HEK293 (cell line): ENCODE data around the gene SVIL.
"Not testable (repeated sequence)": the region's sequence is repeated elsewhere in the genome, so short reads cannot be mapped to it uniquely, and the experiment has no call there.

Experiments used
- ZNF560 ChIP-seq: fragments of 450-650 bp; formaldehyde crosslinking; IDR thresholded peaks from 2 replicates; pipeline ENCODE4 v1.5.1; 2017; ENCODE audit warnings: missing biosample characterization, missing genetic modification characterization, borderline replicate concordance
- TF ChIP-seq, protein P1 (sequence below): fragments of 450-650 bp; formaldehyde crosslinking; IDR thresholded peaks from 2 replicates; pipeline ENCODE4 v1.5.1; 2016; ENCODE audit warnings: missing biosample characterization, missing genetic modification characterization

DNA sequence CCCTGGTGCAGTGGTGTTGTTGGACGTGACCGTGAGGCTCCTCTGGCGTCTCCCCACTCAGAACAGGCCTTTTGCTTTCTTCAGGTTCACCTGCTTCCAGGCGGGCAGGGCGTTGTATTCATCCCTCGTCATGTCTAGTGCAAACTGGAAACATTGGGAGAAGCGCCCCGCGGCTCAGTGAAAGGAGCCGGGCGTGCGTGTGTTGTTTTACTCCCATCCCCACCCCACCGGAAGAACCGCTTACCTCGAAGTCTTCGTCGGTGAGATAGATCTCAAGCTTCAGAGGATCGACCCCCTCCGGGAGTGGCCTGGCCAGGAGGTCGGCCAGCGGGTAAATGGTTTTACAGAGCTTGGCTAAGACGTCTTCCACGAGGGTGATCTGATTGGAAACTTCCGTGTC is 176.6 kb downstream of the SVIL start:
- TF ChIP-seq ZNF560 (tag by site-specific recombination): not testable (repeated sequence)
- TF ChIP-seq, protein P1, sequence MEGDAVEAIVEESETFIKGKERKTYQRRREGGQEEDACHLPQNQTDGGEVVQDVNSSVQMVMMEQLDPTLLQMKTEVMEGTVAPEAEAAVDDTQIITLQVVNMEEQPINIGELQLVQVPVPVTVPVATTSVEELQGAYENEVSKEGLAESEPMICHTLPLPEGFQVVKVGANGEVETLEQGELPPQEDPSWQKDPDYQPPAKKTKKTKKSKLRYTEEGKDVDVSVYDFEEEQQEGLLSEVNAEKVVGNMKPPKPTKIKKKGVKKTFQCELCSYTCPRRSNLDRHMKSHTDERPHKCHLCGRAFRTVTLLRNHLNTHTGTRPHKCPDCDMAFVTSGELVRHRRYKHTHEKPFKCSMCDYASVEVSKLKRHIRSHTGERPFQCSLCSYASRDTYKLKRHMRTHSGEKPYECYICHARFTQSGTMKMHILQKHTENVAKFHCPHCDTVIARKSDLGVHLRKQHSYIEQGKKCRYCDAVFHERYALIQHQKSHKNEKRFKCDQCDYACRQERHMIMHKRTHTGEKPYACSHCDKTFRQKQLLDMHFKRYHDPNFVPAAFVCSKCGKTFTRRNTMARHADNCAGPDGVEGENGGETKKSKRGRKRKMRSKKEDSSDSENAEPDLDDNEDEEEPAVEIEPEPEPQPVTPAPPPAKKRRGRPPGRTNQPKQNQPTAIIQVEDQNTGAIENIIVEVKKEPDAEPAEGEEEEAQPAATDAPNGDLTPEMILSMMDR: not testable (repeated sequence)
